ENCODE data around the gene CNTN4.

CNTN4 gene

DNA sequence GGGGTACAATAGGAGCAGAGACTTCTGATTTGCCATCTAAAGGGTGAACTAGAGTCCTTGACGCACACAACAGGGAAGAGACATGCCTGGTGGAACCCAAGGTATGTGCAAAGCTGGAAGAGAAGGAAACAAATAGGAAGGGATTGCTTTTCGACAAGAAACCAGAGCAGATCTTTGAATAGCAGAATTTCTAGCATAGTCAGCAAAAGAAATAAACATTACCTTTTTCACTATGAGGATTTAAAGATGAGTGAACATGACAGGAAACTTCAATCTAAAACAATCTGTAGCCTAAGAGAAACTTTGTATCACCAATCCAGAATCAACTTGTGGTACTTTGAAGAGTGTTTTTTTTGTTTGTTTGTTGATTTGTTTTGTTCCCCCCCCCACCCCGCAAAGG, 1006.6 kb downstream of the CNTN4 start:
- no peak for DNase-seq (ENCODE audit: low spot score)

DNA sequence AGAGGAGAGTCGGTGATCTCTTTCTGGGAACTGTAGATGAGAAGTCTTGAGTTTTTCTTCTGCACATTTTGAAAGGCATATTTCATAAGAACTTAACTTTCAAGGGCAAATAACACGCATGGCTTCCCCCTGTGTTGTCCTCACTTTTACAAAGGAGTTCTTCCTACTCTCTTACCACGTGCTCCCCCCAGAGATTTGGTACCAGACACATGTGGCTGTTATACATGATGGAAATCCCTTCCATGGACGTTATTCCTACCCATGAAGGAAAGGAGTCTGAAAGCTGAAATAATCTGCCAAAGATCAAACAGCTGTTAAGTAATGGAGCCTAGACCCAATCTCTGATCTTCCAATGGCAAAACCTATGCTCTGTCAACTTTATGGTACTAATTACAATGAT, 1007.1 kb downstream of the CNTN4 start:
- DNase-seq (ENCODE audit: low spot score): no peak

DNA sequence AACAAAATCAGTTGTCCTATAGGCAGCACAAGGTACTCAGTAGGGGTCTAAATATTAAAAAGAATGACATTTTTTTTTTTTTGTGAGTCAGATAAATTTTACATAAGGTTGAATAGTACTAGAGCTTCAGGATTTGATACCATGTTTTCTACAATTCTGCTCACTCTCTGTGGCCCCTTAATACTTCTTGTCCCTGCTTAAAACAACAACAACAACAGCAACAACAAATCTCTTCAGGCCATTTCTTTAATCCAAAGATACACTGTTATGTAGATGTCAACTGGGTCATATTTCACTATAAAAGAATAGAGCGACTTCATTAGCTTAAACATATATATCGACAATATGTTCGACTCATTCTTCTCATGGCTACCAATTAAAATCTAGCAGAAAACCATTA, 1008.5 kb downstream of the CNTN4 start:
- DNase-seq (ENCODE audit: low spot score): no peak

Measured in activated CD4-positive, alpha-beta T cell treated with anti-CD3 and anti-CD28 coated beads, Interleukin-2, Interleukin-4, amounts not matched to agents 100 ng/mL and 50 ng/mL, durations not matched to agents 16 hours and 8 hours (primary cell).